Measurements from ENCODE around the gene PTGES.
A peak's percentile ranks its signal among the peaks of the same experiment; 100 is the strongest.
"Not testable (repeated sequence)": the region's sequence is repeated elsewhere in the genome, so short reads cannot be mapped to it uniquely, and the experiment has no call there.

The PTGES gene

DNA sequence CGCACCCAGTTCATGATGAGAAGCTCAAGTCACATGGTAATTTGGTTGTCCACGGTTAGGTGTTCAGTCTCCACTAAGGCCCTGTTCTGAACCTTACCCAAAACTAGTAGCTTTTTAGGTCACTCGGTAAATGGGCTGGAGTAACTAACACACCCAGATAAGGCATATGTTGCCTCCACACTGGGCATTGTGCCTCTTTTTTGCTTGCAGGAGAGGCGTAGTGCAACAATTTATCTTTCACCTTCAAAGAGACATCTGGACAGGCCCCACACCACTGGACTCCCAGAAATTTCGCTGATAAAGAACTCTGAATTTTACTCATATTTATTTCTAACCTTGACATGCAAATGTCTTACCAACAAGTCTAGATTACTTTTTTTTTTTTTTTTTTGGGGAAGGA, 16.8 kb upstream of the PTGES start:
- no peak for DNase-seq (ENCODE audit: low read depth)

DNA sequence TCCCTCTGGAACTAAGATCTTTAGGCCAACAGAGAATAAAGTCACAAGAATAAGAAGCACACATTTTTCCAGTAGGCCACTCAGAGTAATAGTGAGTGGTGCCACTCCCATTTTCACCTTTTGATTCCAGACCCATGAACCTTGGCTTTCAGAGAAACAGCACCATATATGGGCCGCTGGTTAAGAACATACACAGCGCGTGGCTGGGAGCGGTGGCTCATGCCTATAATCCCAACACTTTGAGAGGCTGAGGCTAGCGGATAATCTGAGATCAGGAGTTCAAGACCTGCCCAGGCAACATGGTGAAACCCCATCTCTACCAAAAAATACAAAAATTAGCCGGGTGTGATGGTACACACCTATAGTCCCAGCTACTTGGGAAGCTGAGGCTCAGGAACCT, 15.6 kb upstream of the PTGES start:
- DNase-seq (ENCODE audit: low read depth) = no peak

- DNase-seq (ENCODE audit: low read depth) = no peak
Observed at GRCh38 chr9:129765764-129766317, 13.0 kb upstream of the PTGES start.

DNA sequence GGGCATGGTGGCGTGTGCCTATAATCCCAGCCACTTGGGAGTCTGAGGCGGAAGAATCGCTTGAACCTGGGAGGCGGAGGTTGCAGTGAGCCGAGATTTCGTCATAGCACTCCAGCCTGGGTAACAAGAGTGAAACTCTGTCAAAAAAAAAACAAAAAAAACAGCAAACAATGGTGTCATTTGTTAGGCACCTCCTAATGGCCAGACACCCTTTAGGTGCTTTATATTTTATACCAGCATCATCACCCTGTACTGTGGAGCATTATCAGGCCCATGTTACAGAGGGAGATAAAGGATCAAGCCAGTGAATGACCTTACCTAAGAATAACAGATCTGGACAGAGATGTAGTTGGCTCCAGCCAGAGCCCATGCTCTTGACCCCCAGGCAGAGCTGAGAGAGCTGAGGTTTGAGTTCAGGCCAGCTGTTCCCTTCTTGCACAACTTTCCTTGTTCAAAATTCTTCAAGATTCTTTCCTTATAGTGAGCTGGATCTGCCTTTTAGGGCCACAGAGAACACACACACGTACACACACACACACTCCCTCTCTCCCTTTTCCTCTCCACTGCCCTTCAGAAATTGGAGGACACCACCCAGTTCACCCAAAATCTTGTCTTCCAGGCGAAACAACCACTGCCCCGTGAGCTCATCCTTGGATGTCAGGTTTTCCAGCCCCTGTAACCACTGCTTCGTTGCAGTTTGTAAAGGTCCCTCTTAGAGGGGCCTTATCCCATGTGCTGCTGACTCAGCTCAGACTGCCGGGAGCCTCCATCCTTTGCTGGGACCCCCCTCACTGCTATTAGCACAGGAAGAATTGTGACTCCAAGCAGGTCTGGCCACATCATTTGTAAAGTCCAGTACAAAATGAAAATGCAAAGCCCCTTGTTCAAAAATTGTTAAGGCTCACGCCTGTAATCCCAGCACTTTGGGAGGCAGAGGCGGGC, 10.4 kb upstream of the PTGES start:
- DNase-seq (ENCODE audit: low read depth) = peak; percentile 33

DNA sequence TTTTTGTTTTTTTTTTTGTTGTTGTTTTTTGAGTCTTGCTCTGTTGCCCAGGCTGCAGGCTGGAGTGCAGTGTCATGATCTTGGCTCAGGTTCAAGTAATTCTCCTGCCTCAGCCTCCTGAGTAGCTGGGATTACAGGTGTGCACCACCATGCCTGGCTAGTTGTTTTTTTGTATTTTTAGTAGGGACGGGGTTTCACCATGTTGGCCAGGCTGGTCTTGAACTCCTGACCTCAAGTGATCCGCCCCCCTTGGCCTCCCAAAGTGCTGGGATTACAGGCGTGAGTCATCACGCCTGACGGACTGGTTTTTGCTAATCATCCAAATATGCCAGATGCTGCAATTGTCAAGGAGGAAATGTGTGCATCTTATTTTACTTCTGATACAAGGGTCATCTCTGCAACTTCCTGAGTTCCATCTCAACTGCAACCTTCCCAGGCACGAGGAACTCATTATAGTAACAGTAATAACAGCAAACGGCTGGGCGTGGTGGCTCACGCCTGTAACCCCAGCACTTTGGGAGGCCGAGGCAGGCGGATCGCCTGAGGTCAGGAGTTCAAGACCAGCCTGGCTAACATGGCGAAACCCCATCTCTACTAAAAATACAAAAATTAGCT, 9.6 kb upstream of the PTGES start:
- DNase-seq (ENCODE audit: low read depth) = peak; percentile 95

- peak; percentile 87 for DNase-seq (ENCODE audit: low read depth)
Observed at GRCh38 chr9:129761901-129762369, 9.1 kb upstream of the PTGES start.

- peak; percentile 84 for DNase-seq (ENCODE audit: low read depth)
Observed at GRCh38 chr9:129761293-129761900, 8.6 kb upstream of the PTGES start.

DNA sequence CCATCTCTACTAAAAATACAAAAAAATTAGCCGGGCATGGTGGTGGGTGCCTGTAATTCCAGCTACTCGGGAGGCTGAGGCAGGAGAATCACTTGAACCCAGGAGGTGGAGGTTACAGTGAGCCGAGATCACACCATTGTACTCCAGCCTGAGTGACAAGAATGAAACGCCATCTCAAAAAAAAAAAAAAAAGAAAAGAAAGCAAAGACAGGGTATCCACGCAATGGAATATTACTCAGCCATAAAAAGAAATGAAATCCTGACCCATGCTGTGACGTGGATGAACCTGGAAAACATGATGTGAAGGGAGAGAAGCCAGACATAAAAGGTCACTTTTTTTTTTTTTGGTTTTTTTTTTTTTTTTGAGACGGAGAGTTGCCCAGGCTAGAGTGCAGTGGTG, 7.9 kb upstream of the PTGES start:
- DNase-seq (ENCODE audit: low read depth) = not testable (repeated sequence)

DNA sequence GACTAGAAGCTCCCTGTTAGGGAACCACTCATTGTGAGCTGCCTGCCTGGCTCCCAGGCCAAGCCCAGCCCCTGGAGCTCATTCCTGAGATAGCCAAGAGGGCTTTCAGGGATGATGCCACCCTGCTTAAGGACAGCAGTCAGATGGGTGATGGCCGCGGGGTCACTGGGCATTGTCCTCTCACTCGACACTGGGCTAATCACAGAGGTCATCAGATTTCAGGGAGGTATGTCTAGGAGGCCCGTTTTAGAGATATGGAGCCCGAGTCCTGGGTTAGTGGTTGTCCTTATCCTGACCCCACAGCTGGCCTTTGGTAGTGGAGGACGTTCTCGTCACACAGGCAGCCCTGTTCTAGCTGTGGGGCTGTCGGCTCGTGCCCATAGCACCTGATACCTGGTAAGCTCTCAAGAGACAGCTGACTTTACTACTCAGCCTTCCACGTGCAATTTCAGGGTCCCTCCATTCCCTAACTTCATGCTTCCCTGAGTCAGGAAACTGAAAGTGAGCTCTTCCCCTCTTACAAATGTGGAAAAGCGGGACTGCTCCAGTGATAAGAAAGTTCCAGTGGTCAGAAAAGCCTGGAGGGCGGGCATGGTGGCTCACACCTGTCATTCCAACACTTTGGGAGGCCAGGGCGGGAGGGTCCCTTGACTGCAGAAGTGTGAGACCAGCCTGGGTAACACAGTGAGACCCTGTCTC, 7.1 kb upstream of the PTGES start:
- no peak for DNase-seq (ENCODE audit: low read depth)

DNA sequence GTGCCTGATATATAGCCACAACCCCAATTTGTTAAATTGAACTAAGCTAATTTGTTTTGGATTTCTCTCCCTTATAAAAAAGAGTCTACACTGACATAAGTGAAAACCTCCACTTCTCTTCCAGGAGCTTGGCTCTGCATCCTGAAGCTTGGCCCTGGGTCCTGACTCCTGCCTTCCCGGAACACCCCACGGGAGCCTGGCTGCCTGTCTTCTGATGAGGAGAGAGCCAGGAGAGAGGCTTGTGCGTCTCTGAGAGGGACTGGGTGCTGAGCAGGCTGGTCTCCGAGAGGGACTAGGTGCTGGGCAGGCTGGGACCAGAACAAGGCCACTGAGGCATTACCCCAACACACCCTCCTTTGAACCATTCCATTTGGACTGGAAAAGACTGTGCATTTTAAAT, 6.5 kb upstream of the PTGES start:
- no peak for DNase-seq (ENCODE audit: low read depth)

- DNase-seq (ENCODE audit: low read depth) = no peak
Observed at GRCh38 chr9:129757045-129757444, 4.2 kb upstream of the PTGES start.

DNA sequence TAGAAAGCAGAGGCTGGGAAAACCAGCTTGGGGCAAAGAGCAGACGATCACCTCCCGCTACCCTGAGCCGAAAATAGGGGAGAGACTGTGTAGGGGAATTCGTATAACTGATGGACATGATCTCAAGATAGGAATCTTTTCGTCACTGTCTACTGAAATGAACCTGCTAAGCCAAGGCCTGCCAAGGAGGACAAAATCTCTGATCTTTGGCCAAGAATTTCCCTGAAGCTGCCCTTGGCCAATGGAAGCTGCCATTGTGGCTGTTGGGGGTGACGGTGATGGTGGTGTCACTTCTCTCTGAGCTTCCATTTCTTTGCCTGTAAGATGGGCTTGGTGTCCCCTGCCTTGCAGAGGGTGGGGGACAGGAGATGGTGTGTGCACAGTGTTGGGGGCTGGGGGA, 3.3 kb upstream of the PTGES start:
- DNase-seq (ENCODE audit: low read depth) = no peak

GRCh38 chr9:129755151-129755550, 2.3 kb upstream of the PTGES start:
- no peak for DNase-seq (ENCODE audit: low read depth)

- no peak for DNase-seq (ENCODE audit: low read depth)
Observed at GRCh38 chr9:129751841-129752801, 721 bp downstream of the PTGES start.

DNA sequence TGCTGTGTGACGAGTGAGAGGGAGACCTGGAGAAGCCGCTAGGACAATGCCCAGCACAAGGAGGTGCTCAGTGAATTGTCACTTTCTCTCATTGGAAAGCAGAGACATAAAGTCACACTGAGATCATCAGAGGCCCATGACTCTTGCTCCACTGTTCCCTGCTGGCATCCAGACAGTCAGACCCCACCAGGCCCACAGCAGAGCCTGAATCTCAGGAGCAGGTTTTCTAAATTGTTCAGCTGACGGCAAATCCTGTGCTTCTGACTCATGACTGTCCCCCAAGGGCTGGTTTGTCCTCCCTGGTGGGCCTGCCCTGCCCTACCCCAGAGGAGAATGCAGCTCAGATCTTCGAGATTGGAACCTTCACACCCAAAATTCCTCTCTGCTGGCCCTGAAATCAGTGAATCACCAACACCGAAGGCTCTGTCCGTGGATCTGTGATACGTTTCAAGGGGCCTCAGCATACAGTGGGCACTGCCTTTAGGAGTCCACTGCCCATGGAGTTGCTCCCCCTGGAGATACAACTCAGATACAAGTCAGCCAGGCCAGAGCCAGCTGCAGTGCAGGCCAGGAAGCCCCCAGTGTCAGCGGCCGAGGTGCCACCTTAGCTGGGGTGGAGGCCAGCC, 2.7 kb downstream of the PTGES start:
- DNase-seq (ENCODE audit: low read depth) = no peak

DNA sequence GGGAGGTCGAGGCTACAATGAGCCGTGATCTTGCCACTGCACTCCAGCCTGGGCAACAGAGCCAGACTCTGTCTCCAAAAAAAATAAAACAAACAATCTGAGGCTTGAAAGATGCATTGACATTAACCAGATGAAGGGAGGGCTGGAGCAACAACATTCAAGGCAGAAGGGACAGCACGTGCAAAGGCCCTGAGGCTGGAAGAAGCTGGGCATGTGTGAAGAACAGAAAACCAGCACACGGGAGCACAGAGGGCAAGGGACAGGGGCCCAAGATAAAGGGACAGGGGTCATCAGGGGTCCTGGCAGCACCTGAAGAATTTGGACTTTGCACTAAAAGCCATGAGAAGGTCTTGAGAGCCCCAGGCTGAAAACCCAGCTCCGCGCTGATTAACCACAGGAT, 3.3 kb downstream of the PTGES start:
- DNase-seq (ENCODE audit: low read depth) = no peak

GRCh38 chr9:129749052-129749451, 3.8 kb downstream of the PTGES start:
- not testable (repeated sequence) for DNase-seq (ENCODE audit: low read depth)

GRCh38 chr9:129748249-129748648, 4.6 kb downstream of the PTGES start:
- no peak for DNase-seq (ENCODE audit: low read depth)

- DNase-seq (ENCODE audit: low read depth) = no peak
Observed at GRCh38 chr9:129746092-129746777, 6.6 kb downstream of the PTGES start.

DNA sequence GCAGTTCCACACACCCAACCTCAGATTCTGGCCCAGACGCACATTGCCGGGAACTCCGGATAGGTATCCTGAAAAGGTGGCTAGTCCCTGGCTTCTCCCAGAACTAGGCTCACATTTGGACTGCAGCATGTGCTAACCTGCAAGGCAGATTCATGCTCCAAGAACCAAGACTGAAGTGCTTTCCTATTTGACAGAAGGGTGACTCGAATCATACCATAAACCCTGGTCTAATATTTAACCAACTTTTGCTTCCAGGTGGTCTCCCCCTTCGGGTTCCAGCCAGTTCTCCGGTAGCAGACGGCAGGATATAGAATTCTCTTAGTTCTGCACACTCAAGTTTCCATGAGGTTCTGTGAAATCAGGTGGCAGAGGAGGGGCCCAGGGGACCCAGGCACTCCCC, 7.6 kb downstream of the PTGES start:
- DNase-seq (ENCODE audit: low read depth) = no peak
